Measurements from ENCODE around the gene MGAT5B. TPM values are rescaled to one million over a fixed set of nuclear protein-coding genes. Genes with fewer than 3 reads are reported as not detected.

Gene MGAT5B
- total and polyA plus RNA-seq, 2 of the 13 experiments (the other 11 are each of a cell fraction or from before 2014, with no cell fraction given), result 0.07 to 0.13 TPM

GRCh38 chr17:76844485-76844829 is 23.7 kb upstream of the MGAT5B start:
- Histone ChIP-seq H3K27me3 (ENCODE audit: control insufficient read depth in 1 of 2, insufficient read depth in 2 of 2, low read length in 2 of 2) (peaks cover 8 to 70% of the 10 kb centered on the region in 2 experiments; a peak in 4 of 5 replicates), H3K4me2 (ENCODE audit: low read depth, low read length) (no peak overlapping the region), H4K20me1 (ENCODE audit: insufficient read depth, low read length) (no peaks in the 10 kb centered on the region), H3K9me3 (ENCODE audit: low read length) (no peaks in the 10 kb centered on the region), H3K79me2 (ENCODE audit: insufficient read depth, low read length) (no peaks in the 10 kb centered on the region), H3K27ac (ENCODE audit: extremely low read length, insufficient read depth, low read length) (no peak overlapping the region), H3K9ac (ENCODE audit: insufficient read depth, low read depth, low read length) (no peak overlapping the region), H2AFZ (ENCODE audit: low read length) (no peak overlapping the region), H3K4me1 (ENCODE audit: insufficient read depth, low read length) (peaks cover 2% of the 10 kb centered on the region), H3K36me3 (replicated peaks in 1 of 2; ENCODE audit: control insufficient read depth in 1 of 2, insufficient read depth in 2 of 2, low read length in 2 of 2) (no peaks in the 10 kb centered on the region), H3K4me3 (replicated peaks in 1 of 3; ENCODE audit: insufficient read depth in 1 of 3, low read depth in 2 of 3, low read length in 3 of 3) (no peak overlapping the region)
- no peak for ATAC-seq
- ChIA-PET CTCF (ENCODE audit: low intra/inter-chr PET ratio, low total read pairs) (interaction anchor here (1.3 kb wide), 1 partner anchor 50 kb away, joined by 4 read pairs; no protein-coding TSS in a partner anchor), POLR2A (no interaction called here)
- DNase-seq (ENCODE audit: low spot score), result no peak
- in situ Hi-C loops (cut with HindIII; ENCODE audit: extremely low pct_ligation_motif_present, low pct_unique_long_range_greater_than_20kb) (no loop called here), intact Hi-C loops (cut with micrococcal nuclease; ENCODE audit: unreplicated experiment) (no loop called here)
- TF ChIP-seq ZNF512B (CRISPR knock-in tag; IDR thresholded peaks at IDR 0.05; ENCODE audit: borderline replicate concordance) (no peak), ZNF687 (CRISPR knock-in tag; IDR thresholded peaks at IDR 0.05) (no peak), PREB (CRISPR knock-in tag; IDR thresholded peaks at IDR 0.05) (no peak), KLF15 (CRISPR knock-in tag; IDR thresholded peaks at IDR 0.05; ENCODE audit: borderline replicate concordance) (no peak)
- no TSS peak for BruUV-seq (replicated peaks)
- FAIRE-seq, result no peak
- WGBS (ENCODE audit: low lambda C conversion rate), result 32% methylated on average over 4 of the region's 4 CpGs

Data from HepG2 (cell line).